Measurements from ENCODE around the gene PLCG2. TPM values are rescaled to one million over a fixed set of nuclear protein-coding genes. Genes with fewer than 3 reads are reported as not detected.
"Not testable (repeated sequence)": the region's sequence is repeated elsewhere in the genome, so short reads cannot be mapped to it uniquely, and the experiment has no call there.

Gene PLCG2
- total RNA-seq, 1 donor from 2014 or later: 5.7 TPM

- Mint-ChIP-seq H3K4me1 (peaks cover 24% of the 10 kb centered on the region), H3K27ac (no peak overlapping the region), H3K4me3 (no peak overlapping the region), H3K27me3 (ENCODE audit: low read depth) (no peaks in the 10 kb centered on the region), H3K9me3 (peaks cover 32% of the 10 kb centered on the region), H3K36me3 (peaks cover 8% of the 10 kb centered on the region)
- DNase-seq (ENCODE audit: low spot score in 2 of 2, unreplicated experiment in 2 of 2): no peak
- TF ChIP-seq, protein P1, sequence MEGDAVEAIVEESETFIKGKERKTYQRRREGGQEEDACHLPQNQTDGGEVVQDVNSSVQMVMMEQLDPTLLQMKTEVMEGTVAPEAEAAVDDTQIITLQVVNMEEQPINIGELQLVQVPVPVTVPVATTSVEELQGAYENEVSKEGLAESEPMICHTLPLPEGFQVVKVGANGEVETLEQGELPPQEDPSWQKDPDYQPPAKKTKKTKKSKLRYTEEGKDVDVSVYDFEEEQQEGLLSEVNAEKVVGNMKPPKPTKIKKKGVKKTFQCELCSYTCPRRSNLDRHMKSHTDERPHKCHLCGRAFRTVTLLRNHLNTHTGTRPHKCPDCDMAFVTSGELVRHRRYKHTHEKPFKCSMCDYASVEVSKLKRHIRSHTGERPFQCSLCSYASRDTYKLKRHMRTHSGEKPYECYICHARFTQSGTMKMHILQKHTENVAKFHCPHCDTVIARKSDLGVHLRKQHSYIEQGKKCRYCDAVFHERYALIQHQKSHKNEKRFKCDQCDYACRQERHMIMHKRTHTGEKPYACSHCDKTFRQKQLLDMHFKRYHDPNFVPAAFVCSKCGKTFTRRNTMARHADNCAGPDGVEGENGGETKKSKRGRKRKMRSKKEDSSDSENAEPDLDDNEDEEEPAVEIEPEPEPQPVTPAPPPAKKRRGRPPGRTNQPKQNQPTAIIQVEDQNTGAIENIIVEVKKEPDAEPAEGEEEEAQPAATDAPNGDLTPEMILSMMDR (IDR thresholded peaks at IDR 0.05; ENCODE audit: unreplicated experiment): no peak
These were observed 230.0 kb downstream of the PLCG2 start for GRCh38 chr16:82008957-82009592.

- not testable (repeated sequence) for DNase-seq (ENCODE audit: low spot score in 2 of 2, unreplicated experiment in 2 of 2); H3K4me3 Mint-ChIP-seq; H3K36me3 Mint-ChIP-seq; H3K27me3 Mint-ChIP-seq (ENCODE audit: low read depth); H3K27ac Mint-ChIP-seq
- H3K9me3 Mint-ChIP-seq: peaks cover 32% of the 10 kb centered on the region
- peaks cover 19% of the 10 kb centered on the region for H3K4me1 Mint-ChIP-seq
These were observed 230.7 kb downstream of the PLCG2 start for GRCh38 chr16:82009789-82010188.

DNA sequence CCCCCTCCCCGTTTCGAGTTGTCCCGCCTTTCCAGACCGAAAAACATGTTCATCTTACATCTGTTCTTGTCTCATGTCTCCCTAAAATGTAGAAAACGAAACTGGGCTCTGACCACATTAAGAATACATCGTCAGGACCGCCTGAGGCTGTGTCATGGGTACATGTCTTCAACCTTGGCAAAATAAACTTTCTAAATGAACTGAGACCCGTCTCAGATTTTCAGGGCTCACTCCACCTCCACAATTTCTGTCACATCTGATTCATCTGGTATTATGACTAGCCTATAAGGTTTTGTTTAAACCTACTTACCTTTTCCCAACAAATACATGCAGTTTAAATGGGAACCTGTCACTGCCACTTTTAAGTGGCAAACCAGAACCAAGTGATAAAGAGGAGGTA, 231.6 kb downstream of the PLCG2 start:
- Mint-ChIP-seq H3K9me3 (peaks cover 38% of the 10 kb centered on the region), H3K4me3 (no peak overlapping the region)

GRCh38 chr16:82011199-82011641, 232.1 kb downstream of the PLCG2 start, which contains the start of gene SDR42E1:
Gene SDR42E1, minus strand, starts transcription at chr16:82011470. Its CDS starts 10,612 bp downstream, at chr16:82000858.
- H3K27me3 Mint-ChIP-seq (ENCODE audit: low read depth): peaks cover 2% of the 10 kb centered on the region
- H3K9me3 Mint-ChIP-seq: peaks cover 40% of the 10 kb centered on the region
- TF ChIP-seq, protein P1 (IDR thresholded peaks at IDR 0.05; ENCODE audit: unreplicated experiment): no peak
- DNase-seq (ENCODE audit: low spot score in 2 of 2, unreplicated experiment in 2 of 2): no peak
- no peak within 1 kb of the TSS for H3K4me3 Mint-ChIP-seq
- no peak within 1 kb of the TSS for H3K27ac Mint-ChIP-seq
- peaks cover 4% of the 10 kb centered on the region for H3K4me1 Mint-ChIP-seq
- H3K36me3 Mint-ChIP-seq: peaks cover 8% of the 10 kb centered on the region

More for the DNA sequence above, 231.6 kb downstream of the PLCG2 start:
- Mint-ChIP-seq H3K27ac (no peak overlapping the region), H3K4me1 (peaks cover 10% of the 10 kb centered on the region), H3K27me3 (ENCODE audit: low read depth) (no peaks in the 10 kb centered on the region), H3K36me3 (peaks cover 8% of the 10 kb centered on the region)
- no peak for DNase-seq (ENCODE audit: low spot score in 2 of 2, unreplicated experiment in 2 of 2)
- TF ChIP-seq, protein P1 (IDR thresholded peaks at IDR 0.05; ENCODE audit: unreplicated experiment): no peak

Other genes starting within 250 kb of the PLCG2 start
- 0.13 to 0.35 TPM (median 0.23 TPM) in 3 replicates for gene SDR42E1, start 232.2 kb downstream of the PLCG2 start, total RNA-seq

Measured in mesothelial cell of epicardium (in vitro differentiated cells).